HFFc6 (cell line): ENCODE measurements around the gene TMEM186. TPM values are rescaled to one million over a fixed set of nuclear protein-coding genes. Genes with fewer than 3 reads are reported as not detected.

Experiments
- DNase-seq: peaks from one replicate; pipeline ENCODE4 v3.0.0-alpha.2; 2018
- H3K27ac Mint-ChIP-seq: 2 replicates; pipeline ENCODE4 v1.8.0; 2020; ENCODE audit warnings: mild to moderate bottlenecking, mixed read lengths
- H3K27me3 Mint-ChIP-seq: 2 replicates; pipeline ENCODE4 v1.8.0; 2021; ENCODE audit warnings: mild to moderate bottlenecking, moderate library complexity, mixed read lengths; ENCODE audit not compliant: insufficient read depth
- H3K36me3 Mint-ChIP-seq: 2 replicates; pipeline ENCODE4 v1.8.0; 2021; ENCODE audit warnings: low read depth, mixed read lengths
- H3K4me1 Mint-ChIP-seq: 2 replicates; pipeline ENCODE4 v1.8.0; 2020; ENCODE audit warnings: low read depth, mixed read lengths
- H3K4me3 Mint-ChIP-seq: 2 replicates; pipeline ENCODE4 v1.8.0; 2020; ENCODE audit warnings: mild to moderate bottlenecking, moderate library complexity, mixed read lengths
- H3K9me3 Mint-ChIP-seq: 2 replicates; pipeline ENCODE4 v1.8.0; 2020; ENCODE audit warnings: mild to moderate bottlenecking, mixed read lengths
- CTCF ChIP-seq: fragments of 200-600 bp; sonication (generic); IDR thresholded peaks from 2 replicates; pipeline ENCODE4 v1.5.0; 2021; ENCODE audit warnings: antibody characterized with exemption, mild to moderate bottlenecking
- total RNA-seq, 6 experiments: library from RNA; stranded (reverse); fragmentation: NEBNext Ultra II Directional; extraction: Animal tissue kit (Norgen Biotek cat#: 25700); gene quantifications; 2 replicates in 1 of 6; 3 replicates in 5 of 6; pipeline ENCODE4 v1.2.3, GENCODE V29; 2021

Gene TMEM186
- total RNA-seq, 6 experiments from 2014 or later, result 5.2 to 9.1 (median 6.9) TPM

GRCh38 chr16:8768692-8769091 is 28.7 kb downstream of the TMEM186 start:
- H3K4me1 Mint-ChIP-seq, result no peaks in the 10 kb centered on the region
- no peak overlapping the region for H3K27ac Mint-ChIP-seq
- H3K27me3 Mint-ChIP-seq, result peaks cover 19% of the 10 kb centered on the region
- no peaks in the 10 kb centered on the region for H3K36me3 Mint-ChIP-seq
- TF ChIP-seq CTCF, result no peak
- H3K4me3 Mint-ChIP-seq, result no peak overlapping the region
- H3K9me3 Mint-ChIP-seq, result no peaks in the 10 kb centered on the region
- DNase-seq, result no peak

GRCh38 chr16:8768283-8768682 is 29.2 kb downstream of the TMEM186 start:
- Mint-ChIP-seq H3K27ac (no peak overlapping the region), H3K36me3 (no peaks in the 10 kb centered on the region), H3K4me3 (no peak overlapping the region), H3K4me1 (no peaks in the 10 kb centered on the region), H3K27me3 (peaks cover 23% of the 10 kb centered on the region), H3K9me3 (no peaks in the 10 kb centered on the region)
- no peak for DNase-seq
- no peak for TF ChIP-seq CTCF

GRCh38 chr16:8767176-8767575 is 30.3 kb downstream of the TMEM186 start:
- Mint-ChIP-seq H3K27ac (no peak overlapping the region), H3K4me1 (no peaks in the 10 kb centered on the region), H3K27me3 (peaks cover 29% of the 10 kb centered on the region), H3K9me3 (no peaks in the 10 kb centered on the region), H3K4me3 (no peak overlapping the region), H3K36me3 (no peaks in the 10 kb centered on the region)
- TF ChIP-seq CTCF, result no peak
- no peak for DNase-seq

- no peak for DNase-seq
Observed at GRCh38 chr16:8764525-8765250, 32.8 kb downstream of the TMEM186 start.

GRCh38 chr16:8763899-8764298 is 33.5 kb downstream of the TMEM186 start:
- no peak overlapping the region for H3K27ac Mint-ChIP-seq
- no peak overlapping the region for H3K4me3 Mint-ChIP-seq

More at GRCh38 chr16:8764525-8765250, 32.8 kb downstream of the TMEM186 start:
- H3K4me3 Mint-ChIP-seq, result no peak overlapping the region
- peaks cover 37% of the 10 kb centered on the region for H3K27me3 Mint-ChIP-seq
- no peaks in the 10 kb centered on the region for H3K4me1 Mint-ChIP-seq
- TF ChIP-seq CTCF, result no peak
- H3K9me3 Mint-ChIP-seq, result no peaks in the 10 kb centered on the region
- H3K27ac Mint-ChIP-seq, result no peak overlapping the region
- H3K36me3 Mint-ChIP-seq, result no peaks in the 10 kb centered on the region

More at GRCh38 chr16:8763899-8764298, 33.5 kb downstream of the TMEM186 start:
- H3K4me1 Mint-ChIP-seq, result no peaks in the 10 kb centered on the region
- no peak for TF ChIP-seq CTCF
- DNase-seq, result no peak
- H3K27me3 Mint-ChIP-seq, result peaks cover 42% of the 10 kb centered on the region
- H3K36me3 Mint-ChIP-seq, result no peaks in the 10 kb centered on the region
- H3K9me3 Mint-ChIP-seq, result no peaks in the 10 kb centered on the region
